DND-41 (cell line): Measurements from ENCODE around the gene AATK.

Experiments
- ATAC-seq: fragments of 200-7000 bp; cut with Tn5 transposase; 3 replicates; pipeline ENCODE4 v1.9.1; 2021; ENCODE audit warnings: low read depth; ENCODE audit not compliant: insufficient read depth
- DNase-seq: peaks from one replicate; pipeline ENCODE4 v3.0.0-alpha.2; 2020
- H2AFZ ChIP-seq: 2 replicates; pipeline ENCODE4 v1.6.0; 2012; ENCODE audit warnings: low read depth, low read length
- H3K27ac ChIP-seq: 2 replicates; pipeline ENCODE4 v1.5.1; 2012; ENCODE audit warnings: low read length, inconsistent platforms
- H3K27me3 ChIP-seq: fragments of 200-600 bp; sonication (generic); 2 replicates; pipeline ENCODE4 v1.6.0; 2012; ENCODE audit warnings: low read length, mild to moderate bottlenecking, inconsistent platforms; ENCODE audit not compliant: insufficient read depth, poor library complexity
- H3K36me3 ChIP-seq: 2 replicates; pipeline ENCODE4 v1.5.1; 2012; ENCODE audit warnings: low read length, inconsistent platforms; ENCODE audit not compliant: insufficient read depth
- H3K4me1 ChIP-seq: 2 replicates; pipeline ENCODE4 v1.5.1; 2012; ENCODE audit warnings: mild to moderate bottlenecking, low read length; ENCODE audit not compliant: insufficient read depth
- H3K4me2 ChIP-seq: 2 replicates; pipeline ENCODE4 v1.6.0; 2012; ENCODE audit warnings: mild to moderate bottlenecking, moderate library complexity, low read length, inconsistent platforms; ENCODE audit not compliant: insufficient read depth
- H3K4me3 ChIP-seq, 2 experiments: fragments of 200-600 bp in 1 of 2; shearing (Covaris generic) in 1 of 2; 2 replicates each; pipeline ENCODE4 v1.5.1; 2012 to 2016; ENCODE audit warnings: inconsistent platforms in 2 of 2, low read length in 2 of 2, mild to moderate bottlenecking in 2 of 2, low read depth in 1 of 2, moderate library complexity in 1 of 2
- H3K79me2 ChIP-seq: 2 replicates; pipeline ENCODE4 v1.6.0; 2012; ENCODE audit warnings: low read length, inconsistent platforms; ENCODE audit not compliant: insufficient read depth
- H3K9ac ChIP-seq: 2 replicates; pipeline ENCODE4 v1.6.0; 2012; ENCODE audit warnings: low read depth, mild to moderate bottlenecking, inconsistent platforms, low read length, moderate library complexity
- H3K9me3 ChIP-seq: 2 replicates; pipeline ENCODE4 v1.5.1; 2012; ENCODE audit warnings: low read length, moderate library complexity, mild to moderate bottlenecking, inconsistent platforms; ENCODE audit not compliant: insufficient read depth, severe bottlenecking
- H4K20me1 ChIP-seq: 2 replicates; pipeline ENCODE4 v1.6.0; 2012; ENCODE audit warnings: low read length; ENCODE audit not compliant: insufficient read depth
- EZH2 ChIP-seq: IDR thresholded peaks from 3 replicates; pipeline ENCODE4 v1.6.1; 2012; ENCODE audit warnings: borderline replicate concordance, low read depth, mild to moderate bottlenecking, moderate library complexity, low read length, inconsistent platforms; ENCODE audit not compliant: severe bottlenecking
- TF ChIP-seq, protein P1 (sequence below): IDR thresholded peaks from 2 replicates; pipeline ENCODE4 v1.5.1; 2012; ENCODE audit warnings: borderline replicate concordance, low read length, moderate library complexity, mild to moderate bottlenecking; ENCODE audit not compliant: poor library complexity, severe bottlenecking; ENCODE audit errors: extremely low read depth

The AATK gene

DNA sequence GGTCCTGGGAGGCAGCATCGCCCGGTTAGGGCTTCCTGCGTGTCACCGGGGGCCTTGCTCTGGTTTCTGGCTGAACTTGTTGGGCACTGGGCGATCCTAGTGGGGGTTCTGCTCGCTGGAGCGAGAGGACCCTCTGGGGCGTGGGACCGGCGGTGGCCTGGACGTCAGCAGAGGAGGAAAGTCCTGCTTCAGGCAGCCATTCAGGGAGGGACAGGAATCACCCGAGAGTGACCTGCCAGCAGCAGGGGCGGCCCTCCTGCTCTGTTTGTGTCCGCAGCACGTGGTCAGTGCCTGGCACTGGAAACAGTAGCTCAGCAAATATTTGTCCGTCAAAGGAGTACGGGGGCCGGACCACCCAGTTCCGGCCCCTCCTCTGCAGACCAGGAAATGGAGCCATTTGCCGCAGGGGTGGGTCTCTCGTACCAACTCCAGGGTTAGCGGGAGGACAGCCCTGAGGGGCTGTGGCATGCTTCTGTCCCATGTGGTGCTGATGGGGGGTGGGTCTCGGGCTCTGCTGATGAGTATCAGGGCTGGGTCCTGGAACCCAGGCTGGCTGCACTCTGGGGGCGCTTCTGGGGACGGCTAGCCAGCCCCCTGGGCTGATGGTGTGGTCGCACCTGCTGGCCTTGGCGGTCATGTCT, 82.8 kb downstream of the AATK start:
- Histone ChIP-seq H3K9ac (no peak overlapping the region), H3K36me3 (no peaks in the 10 kb centered on the region; the same call in 1 of the 2 replicates), H3K4me1 (no peaks in the 10 kb centered on the region)

DNA sequence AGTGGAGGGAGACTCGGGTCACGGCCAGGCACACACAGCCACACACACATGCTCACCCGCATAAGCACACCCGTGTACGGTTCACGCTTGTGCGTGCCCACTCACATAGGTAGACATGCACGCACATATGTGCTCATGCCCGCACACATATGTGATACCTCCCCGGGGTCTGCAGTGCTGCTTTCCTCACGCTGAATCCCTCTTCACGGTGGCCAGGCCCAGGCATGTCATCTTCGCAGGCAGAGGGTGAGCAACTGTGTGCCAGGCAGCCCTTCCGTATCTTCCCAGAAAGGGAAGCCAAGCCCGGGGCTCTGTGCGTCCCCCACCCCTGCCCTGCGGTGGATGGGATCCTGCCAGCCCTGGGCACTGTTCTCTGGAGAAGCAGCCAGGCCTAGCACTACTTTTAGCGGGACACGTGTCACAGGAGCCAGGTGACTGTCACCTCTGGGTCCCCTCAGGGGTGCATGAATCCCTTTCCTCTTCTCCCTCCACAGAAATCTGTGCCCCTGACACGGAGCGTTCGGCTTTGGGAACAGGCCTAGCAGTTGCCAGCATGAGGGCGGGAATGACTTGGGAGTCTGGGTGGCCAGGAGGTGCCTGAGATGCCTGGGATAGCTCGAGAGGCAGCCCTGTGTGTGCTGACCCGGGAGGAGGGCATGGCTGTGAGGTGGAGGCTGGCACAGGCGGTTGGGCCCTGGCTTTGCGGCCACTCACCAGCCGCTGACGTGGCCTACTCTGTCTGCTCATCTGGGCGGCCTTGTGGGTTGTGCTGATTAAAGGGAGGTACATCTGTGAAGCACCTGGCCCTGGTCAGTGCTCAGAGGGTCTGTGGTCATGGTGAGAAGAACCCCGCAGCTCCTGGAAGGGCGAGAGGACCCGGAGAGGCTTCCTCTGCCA, 83.6 kb downstream of the AATK start:
- H3K36me3 ChIP-seq, result no peaks in the 10 kb centered on the region; the same call in 1 of the 2 replicates

More for the DNA sequence above, 82.8 kb downstream of the AATK start:
- Histone ChIP-seq H3K27me3 (no peaks in the 10 kb centered on the region), H3K9me3 (no peaks in the 10 kb centered on the region), H4K20me1 (0 out of 2 replicates have a peak, but pooled peaks cover 2% of the 10 kb centered on the region), H2AFZ (no peak overlapping the region), H3K27ac (no peak overlapping the region), H3K4me2 (no peak overlapping the region), H3K4me3 (no peak overlapping the region), H3K79me2 (no peaks in the 10 kb centered on the region)
- DNase-seq (no peak), ATAC-seq (no peak)
- TF ChIP-seq, protein P1, sequence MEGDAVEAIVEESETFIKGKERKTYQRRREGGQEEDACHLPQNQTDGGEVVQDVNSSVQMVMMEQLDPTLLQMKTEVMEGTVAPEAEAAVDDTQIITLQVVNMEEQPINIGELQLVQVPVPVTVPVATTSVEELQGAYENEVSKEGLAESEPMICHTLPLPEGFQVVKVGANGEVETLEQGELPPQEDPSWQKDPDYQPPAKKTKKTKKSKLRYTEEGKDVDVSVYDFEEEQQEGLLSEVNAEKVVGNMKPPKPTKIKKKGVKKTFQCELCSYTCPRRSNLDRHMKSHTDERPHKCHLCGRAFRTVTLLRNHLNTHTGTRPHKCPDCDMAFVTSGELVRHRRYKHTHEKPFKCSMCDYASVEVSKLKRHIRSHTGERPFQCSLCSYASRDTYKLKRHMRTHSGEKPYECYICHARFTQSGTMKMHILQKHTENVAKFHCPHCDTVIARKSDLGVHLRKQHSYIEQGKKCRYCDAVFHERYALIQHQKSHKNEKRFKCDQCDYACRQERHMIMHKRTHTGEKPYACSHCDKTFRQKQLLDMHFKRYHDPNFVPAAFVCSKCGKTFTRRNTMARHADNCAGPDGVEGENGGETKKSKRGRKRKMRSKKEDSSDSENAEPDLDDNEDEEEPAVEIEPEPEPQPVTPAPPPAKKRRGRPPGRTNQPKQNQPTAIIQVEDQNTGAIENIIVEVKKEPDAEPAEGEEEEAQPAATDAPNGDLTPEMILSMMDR, result no peak
- no peak for TF ChIP-seq EZH2

DNA sequence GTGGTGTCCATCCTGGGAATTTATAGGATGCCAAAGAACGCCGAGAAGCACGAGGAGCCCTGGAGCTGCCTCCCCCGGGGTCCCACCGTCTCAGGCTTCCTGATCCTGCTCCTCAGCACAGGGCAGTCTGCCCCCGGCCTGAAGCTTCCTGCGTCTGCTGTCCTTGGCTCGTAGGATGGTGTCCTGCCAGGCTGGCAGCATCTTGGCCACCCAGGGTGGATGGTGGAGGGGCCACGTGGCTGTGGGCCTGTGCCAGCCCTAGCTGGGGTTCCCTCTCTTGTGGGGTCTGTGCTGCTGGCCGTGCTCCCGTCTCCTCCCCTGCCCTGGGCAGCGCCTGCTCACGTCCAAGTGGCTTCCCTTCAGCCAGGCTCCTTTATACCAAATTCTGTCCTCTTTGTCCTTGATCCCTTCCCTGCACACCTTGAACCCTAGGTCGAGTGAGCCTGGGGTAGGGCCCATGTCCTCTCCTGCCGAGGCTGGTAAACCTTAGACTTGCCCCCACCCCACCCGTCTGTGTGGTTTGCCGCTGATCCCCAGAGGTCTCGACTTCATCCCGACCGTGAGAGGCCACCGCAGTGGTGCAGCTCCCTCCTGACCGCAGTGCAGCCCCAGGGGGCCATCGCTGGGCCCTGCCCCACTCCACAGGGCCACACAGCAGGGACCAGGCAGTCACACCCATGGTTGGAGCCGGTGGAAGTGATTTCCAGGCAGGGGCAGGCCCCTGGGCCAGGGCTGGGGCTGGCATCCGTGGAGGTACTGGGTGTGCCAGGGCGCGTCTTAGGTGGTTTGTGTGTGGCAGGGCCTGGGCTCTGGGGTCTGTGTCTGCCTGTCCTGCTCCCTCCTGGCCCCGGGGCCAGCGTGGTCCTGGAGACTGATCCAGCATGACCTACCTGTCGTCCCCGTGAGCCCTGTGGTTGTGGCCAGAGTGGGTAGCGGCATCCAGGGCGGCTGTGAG, 84.5 kb downstream of the AATK start:
- no peaks in the 10 kb centered on the region for H3K9me3 ChIP-seq
- H3K27me3 ChIP-seq, result no peaks in the 10 kb centered on the region
- no peak for TF ChIP-seq EZH2
- TF ChIP-seq, protein P1, result no peak
- H3K4me1 ChIP-seq, result no peaks in the 10 kb centered on the region
- ATAC-seq (no peak; the same call in 2 of the 3 replicates), DNase-seq (no peak)
- no peaks in the 10 kb centered on the region for H3K36me3 ChIP-seq
- H4K20me1 ChIP-seq, result 0 out of 2 replicates have a peak, but pooled peaks cover 2% of the 10 kb centered on the region
- H3K79me2 ChIP-seq, result no peaks in the 10 kb centered on the region
- no peak overlapping the region for H3K9ac ChIP-seq
- H3K4me3 ChIP-seq, result no peak overlapping the region
- no peak overlapping the region for H2AFZ ChIP-seq
- H3K27ac ChIP-seq, result no peak overlapping the region
- no peak overlapping the region for H3K4me2 ChIP-seq

More for the DNA sequence above, 83.6 kb downstream of the AATK start:
- DNase-seq (no peak), ATAC-seq (no peak)
- H3K4me2 ChIP-seq, result no peak overlapping the region
- H4K20me1 ChIP-seq, result 0 out of 2 replicates have a peak, but pooled peaks cover 2% of the 10 kb centered on the region
- no peak overlapping the region for H3K27ac ChIP-seq
- H3K4me3 ChIP-seq, result no peak overlapping the region
- H3K9ac ChIP-seq, result no peak overlapping the region
- no peaks in the 10 kb centered on the region for H3K9me3 ChIP-seq
- no peaks in the 10 kb centered on the region for H3K79me2 ChIP-seq
- H3K27me3 ChIP-seq, result no peaks in the 10 kb centered on the region
- TF ChIP-seq EZH2, result no peak
- TF ChIP-seq, protein P1, result no peak
- H2AFZ ChIP-seq, result no peak overlapping the region
- H3K4me1 ChIP-seq, result no peaks in the 10 kb centered on the region
